Transverse colon (tissue), 4 donors: ENCODE data around the gene PTPRN2.

Experiments
- POLR2AphosphoS5 ChIP-seq, 3 donors: sonication (generic); formaldehyde crosslinking; IDR thresholded peaks; one replicate each; pipeline ENCODE4 v1.6.1; 2016; ENCODE audit warnings: antibody characterized with exemption in 3 of 3
- TF ChIP-seq, protein P1 (sequence below), 5 experiments: fragments of 200-600 bp in 3 of 5; fragments of 450-650 bp in 2 of 5; sonication (generic) in 3 of 5; IDR thresholded peaks; 1 replicate in 2 of 5; 2 replicates in 3 of 5; pipeline ENCODE4 v1.5.1; 2016 to 2017; ENCODE audit warnings: antibody characterized with exemption in 5 of 5, inconsistent platforms in 3 of 5, mild to moderate bottlenecking in 2 of 5, moderate library complexity in 1 of 5

DNA sequence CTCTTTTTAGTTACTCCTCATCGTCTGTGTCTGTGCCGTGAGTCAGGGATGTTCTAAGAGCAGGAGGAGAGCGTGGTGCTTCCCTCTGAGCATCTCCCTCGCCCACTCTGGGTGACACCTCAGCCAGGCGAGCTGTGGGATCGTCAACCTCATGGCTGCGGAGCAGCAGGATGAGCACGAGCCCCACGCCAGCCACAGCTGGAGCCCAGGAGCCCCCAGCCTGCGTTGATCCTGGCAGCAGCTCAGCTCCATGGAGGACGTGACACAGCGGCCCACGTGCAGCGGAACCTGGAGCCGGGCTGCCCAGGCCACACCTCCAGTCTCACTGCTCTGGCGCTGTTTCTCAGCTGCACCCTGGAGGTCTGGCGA is 512.0 kb downstream of the PTPRN2 start:
- TF ChIP-seq, protein P1, sequence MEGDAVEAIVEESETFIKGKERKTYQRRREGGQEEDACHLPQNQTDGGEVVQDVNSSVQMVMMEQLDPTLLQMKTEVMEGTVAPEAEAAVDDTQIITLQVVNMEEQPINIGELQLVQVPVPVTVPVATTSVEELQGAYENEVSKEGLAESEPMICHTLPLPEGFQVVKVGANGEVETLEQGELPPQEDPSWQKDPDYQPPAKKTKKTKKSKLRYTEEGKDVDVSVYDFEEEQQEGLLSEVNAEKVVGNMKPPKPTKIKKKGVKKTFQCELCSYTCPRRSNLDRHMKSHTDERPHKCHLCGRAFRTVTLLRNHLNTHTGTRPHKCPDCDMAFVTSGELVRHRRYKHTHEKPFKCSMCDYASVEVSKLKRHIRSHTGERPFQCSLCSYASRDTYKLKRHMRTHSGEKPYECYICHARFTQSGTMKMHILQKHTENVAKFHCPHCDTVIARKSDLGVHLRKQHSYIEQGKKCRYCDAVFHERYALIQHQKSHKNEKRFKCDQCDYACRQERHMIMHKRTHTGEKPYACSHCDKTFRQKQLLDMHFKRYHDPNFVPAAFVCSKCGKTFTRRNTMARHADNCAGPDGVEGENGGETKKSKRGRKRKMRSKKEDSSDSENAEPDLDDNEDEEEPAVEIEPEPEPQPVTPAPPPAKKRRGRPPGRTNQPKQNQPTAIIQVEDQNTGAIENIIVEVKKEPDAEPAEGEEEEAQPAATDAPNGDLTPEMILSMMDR (IDR thresholded peaks at IDR 0.05): no peak
- no peak for TF ChIP-seq POLR2AphosphoS5 (IDR thresholded peaks at IDR 0.05)
